SK-N-SH (cell line): ENCODE results near the gene CEP170. TPM values are rescaled to one million over a fixed set of nuclear protein-coding genes. Genes with fewer than 3 reads are reported as not detected.

Experiments used
- CTCF ChIA-PET: fragments of 300-600, 350-600 bp; formaldehyde crosslinking; extraction: SDS; loops from one replicate; lab custom pipeline; 2021; lab: Yijun Ruan, JAX
- POLR2A ChIA-PET: fragments of 350-600 bp; sonication (Branson Sonifier 250); formaldehyde crosslinking; extraction: SDS; loops from one replicate; lab custom pipeline; 2020; ENCODE audit warnings: antibody characterized with exemption, inconsistent platforms; lab: Yijun Ruan, JAX
- DNase-seq: peaks from one replicate; pipeline ENCODE4 v3.0.0; 2012
- H2AFZ ChIP-seq: fragments of 200-600 bp; sonication (generic); 2 replicates; pipeline ENCODE4 v1.8.1; 2016; ENCODE audit warnings: antibody characterized with exemption, mild to moderate bottlenecking, low read depth
- H3F3A ChIP-seq: fragments of 200-600 bp; sonication (generic); replicated peaks from 2 replicates; pipeline ENCODE3; 2016; ENCODE audit warnings: antibody characterized with exemption, mild to moderate bottlenecking; ENCODE audit not compliant: insufficient read depth
- H3K27ac ChIP-seq, 2 experiments: fragments of 200-500 bp in 1 of 2; fragments of 200-600 bp in 1 of 2; sonication (Bioruptor generic) in 1 of 2; sonication (generic), shearing (Covaris generic) in 1 of 2; 2 replicates each; pipeline versions ENCODE4 v1.5.1 to v1.6.1; 2014 to 2016; ENCODE audit warnings: low read depth in 2 of 2, inconsistent platforms in 1 of 2, low read length in 1 of 2, mild to moderate bottlenecking in 1 of 2, mixed read lengths in 1 of 2
- H3K27me3 ChIP-seq: fragments of 200-600 bp; sonication (generic), shearing (Covaris generic); 2 replicates; pipeline ENCODE4 v1.6.1; 2016; ENCODE audit warnings: mixed run types; ENCODE audit not compliant: insufficient read depth
- H3K36me3 ChIP-seq, 2 experiments: fragments of 200-500 bp in 1 of 2; fragments of 200-600 bp in 1 of 2; sonication (Bioruptor generic) in 1 of 2; sonication (generic) in 1 of 2; replicated peaks in 1 of 2; 2 replicates each; pipeline versions ENCODE3 to v1.5.1; 2014 to 2016; ENCODE audit warnings: low read length in 1 of 2, mild to moderate bottlenecking in 1 of 2; ENCODE audit not compliant: insufficient read depth in 2 of 2, control insufficient read depth in 1 of 2
- H3K4me1 ChIP-seq, 2 experiments: fragments of 200-500 bp in 1 of 2; fragments of 200-600 bp in 1 of 2; sonication (Bioruptor generic) in 1 of 2; sonication (generic), shearing (Covaris generic) in 1 of 2; 2 replicates each; pipeline versions ENCODE4 v1.5.1 to v1.6.1; 2014 to 2016; ENCODE audit warnings: low read depth in 1 of 2, low read length in 1 of 2, mixed run types in 1 of 2; ENCODE audit not compliant: insufficient read depth in 2 of 2, control insufficient read depth in 1 of 2
- H3K4me2 ChIP-seq: fragments of 200-600 bp; sonication (generic), shearing (Covaris generic); 2 replicates; pipeline ENCODE4 v1.6.1; 2017; ENCODE audit warnings: mixed run types
- H3K4me3 ChIP-seq, 2 experiments: fragments of 200-500 bp in 1 of 2; fragments of 200-600 bp in 1 of 2; sonication (Bioruptor generic) in 1 of 2; sonication (generic), shearing (Covaris generic) in 1 of 2; 2 replicates each; pipeline versions ENCODE4 v1.5.1 to v1.8.1; 2014 to 2016; ENCODE audit warnings: low read depth in 2 of 2, inconsistent platforms in 1 of 2, low read length in 1 of 2, mild to moderate bottlenecking in 1 of 2, mixed read lengths in 1 of 2, moderate library complexity in 1 of 2
- H3K79me2 ChIP-seq: fragments of 200-600 bp; sonication (generic); 2 replicates; pipeline ENCODE4 v1.8.1; 2017; ENCODE audit warnings: mild to moderate bottlenecking; ENCODE audit not compliant: insufficient read depth
- H3K9ac ChIP-seq: fragments of 200-600 bp; sonication (generic); 2 replicates; pipeline ENCODE4 v1.6.1; 2017; ENCODE audit warnings: mixed run types
- H3K9me2 ChIP-seq: fragments of 200-600 bp; sonication (generic); 2 replicates; pipeline ENCODE4 v1.6.1; 2017; ENCODE audit warnings: mixed run types
- H3K9me3 ChIP-seq: fragments of 200-600 bp; sonication (generic); 2 replicates; pipeline ENCODE4 v1.6.1; 2017; ENCODE audit warnings: mixed run types, mild to moderate bottlenecking, moderate library complexity
- H4K20me1 ChIP-seq: fragments of 200-600 bp; sonication (generic); 2 replicates; pipeline ENCODE4 v1.6.1; 2017; ENCODE audit warnings: mild to moderate bottlenecking, mixed run types; ENCODE audit not compliant: insufficient read depth
- CHD2 ChIP-seq: fragments of 150-350 bp; IDR thresholded peaks from 2 replicates; pipeline ENCODE4 v1.6.1; 2018; ENCODE audit warnings: low read length; ENCODE audit not compliant: partially characterized antibody
- ELF1 ChIP-seq: IDR thresholded peaks from 2 replicates; pipeline ENCODE4 v1.4.0; 2012
- EP300 ChIP-seq, 2 experiments: IDR thresholded peaks; 2 replicates each; pipeline versions ENCODE4 v1.4.0 to v1.6.1; 2012; ENCODE audit warnings: borderline replicate concordance in 1 of 2, low read depth in 1 of 2, low read length in 1 of 2
- EZH2phosphoT487 ChIP-seq: fragments of 200-600 bp; sonication (generic); IDR thresholded peaks from 2 replicates; pipeline ENCODE4 v1.6.1; 2017; ENCODE audit warnings: low read depth, mixed run types, mild to moderate bottlenecking, antibody characterized with exemption, moderate library complexity, borderline replicate concordance
- FOXJ3 ChIP-seq: sonication (generic); formaldehyde crosslinking; IDR thresholded peaks from 2 replicates; pipeline ENCODE4 v1.5.1; 2020; ENCODE audit warnings: mild to moderate bottlenecking, missing genetic modification reagents
- FOXM1 ChIP-seq: IDR thresholded peaks from 2 replicates; pipeline ENCODE4 v1.4.0; 2012; ENCODE audit warnings: low read depth, mild to moderate bottlenecking
- GABPA ChIP-seq: IDR thresholded peaks from 2 replicates; pipeline ENCODE4 v1.4.0; 2012; ENCODE audit warnings: low read depth, mild to moderate bottlenecking
- MEF2A ChIP-seq: IDR thresholded peaks from 2 replicates; pipeline ENCODE4 v1.4.0; 2012; ENCODE audit warnings: low read depth, borderline replicate concordance
- NFIC ChIP-seq: IDR thresholded peaks from 2 replicates; pipeline ENCODE4 v1.4.0; 2012; ENCODE audit warnings: borderline replicate concordance
- NRF1 ChIP-seq: IDR thresholded peaks from 2 replicates; pipeline ENCODE4 v1.6.1; 2012; ENCODE audit warnings: low read depth, mild to moderate bottlenecking, low read length
- POLR2AphosphoS5 ChIP-seq: IDR thresholded peaks from 2 replicates; pipeline ENCODE4 v1.6.1; 2012; ENCODE audit warnings: low read depth, low read length
- RAD21 ChIP-seq: IDR thresholded peaks from 2 replicates; pipeline ENCODE4 v1.6.1; 2012; ENCODE audit warnings: mild to moderate bottlenecking, low read length
- RXRA ChIP-seq: IDR thresholded peaks from 2 replicates; pipeline ENCODE4 v1.4.0; 2012; ENCODE audit warnings: low read depth, mild to moderate bottlenecking, borderline replicate concordance
- SIN3A ChIP-seq: IDR thresholded peaks from 2 replicates; pipeline ENCODE4 v1.6.1; 2012; ENCODE audit warnings: low read depth, mild to moderate bottlenecking, low read length, moderate library complexity, borderline replicate concordance
- SMC3 ChIP-seq: IDR thresholded peaks from 2 replicates; pipeline ENCODE4 v1.6.1; 2012; ENCODE audit warnings: low read depth, low read length, improper control_type of control experiment
- TCF12 ChIP-seq: IDR thresholded peaks from 2 replicates; pipeline ENCODE4 v1.4.0; 2012
- YY1 ChIP-seq: IDR thresholded peaks from 2 replicates; pipeline ENCODE4 v1.4.0; 2012; ENCODE audit warnings: low read depth, mild to moderate bottlenecking
- WGBS: methylation state at CpG from one replicate; pipeline ENCODE4 v1.1.6; 2017; ENCODE audit warnings: low lambda C conversion rate; 5-methylcytosine and 5-hydroxymethylcytosine counted together
- polyA plus RNA-seq, 3 experiments: library from polyadenylated mRNA; depleted of rRNA; stranded (reverse); fragments of >200 nt; gene quantifications; 2 replicates each; pipeline ENCODE4 v1.2.3, GENCODE V29; 2012
- TF ChIP-seq, protein P1 (sequence below): IDR thresholded peaks from 2 replicates; pipeline ENCODE4; 2012
- TF ChIP-seq, protein P2 (sequence below): IDR thresholded peaks from 2 replicates; pipeline ENCODE4 v1.4.0; 2012; ENCODE audit warnings: low read depth, borderline replicate concordance
- TF ChIP-seq, protein P3 (sequence below): fragments of 150-350 bp; IDR thresholded peaks from 2 replicates; pipeline ENCODE4 v1.6.1; 2017; ENCODE audit warnings: antibody characterized with exemption, low read length, low read depth, borderline replicate concordance

CEP170 gene
- polyA plus RNA-seq, 1 of the 3 experiments (the other 2 are of a cell fraction): 67.2 TPM

DNA sequence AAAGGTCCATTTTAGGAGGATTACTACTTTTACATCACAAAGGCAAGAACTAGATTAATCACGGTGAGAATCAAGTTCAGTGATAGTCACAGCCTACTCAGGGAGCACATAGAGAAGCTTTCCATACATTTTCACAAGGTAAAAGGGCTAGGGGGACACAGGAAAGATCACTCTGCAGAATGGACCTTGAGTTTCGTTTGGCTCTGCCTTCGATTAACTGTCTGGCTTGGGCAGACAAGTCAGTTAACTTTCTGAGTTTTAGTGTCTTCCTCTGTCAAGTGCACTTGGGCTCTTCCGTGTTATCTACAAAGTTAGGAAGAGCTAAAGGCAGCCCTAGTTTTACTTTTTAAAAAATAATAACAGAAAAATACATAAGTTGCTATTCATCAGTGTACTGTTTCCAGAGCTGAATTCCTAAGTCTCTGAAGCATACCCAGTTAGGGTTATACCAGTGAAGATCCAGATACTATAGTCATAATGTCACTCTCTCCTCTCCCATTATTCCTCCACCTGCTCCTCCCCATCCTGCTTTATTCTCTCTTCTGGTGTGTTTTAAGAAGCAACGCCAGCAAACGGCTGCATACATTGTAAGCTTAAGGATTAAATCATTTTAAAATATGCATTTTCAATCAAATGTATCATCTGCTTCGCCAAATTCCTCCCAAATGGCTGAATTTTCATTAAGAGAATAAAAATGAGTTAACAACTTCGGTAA is 1.7 kb downstream of the CEP170 start:
- peak overlapping the region; percentile 83 to 97 for H3K4me3 ChIP-seq
- H3K79me2 ChIP-seq: peaks cover 87% of the 10 kb centered on the region
- H3K4me1 ChIP-seq: peaks cover 0 to 40% of the 10 kb centered on the region in 2 experiments; a peak in 3 of 4 replicates
- peaks cover 0 to 28% of the 10 kb centered on the region in 2 experiments for H3K36me3 ChIP-seq
- H3F3A ChIP-seq: peaks cover 28% of the 10 kb centered on the region
- DNase-seq: no peak
- no peaks in the 10 kb centered on the region for H3K9me3 ChIP-seq
- peak overlapping the region; percentile 93 for H3K9ac ChIP-seq
- H3K27ac ChIP-seq: peak overlapping the region; percentile 97 to 100
- no peaks in the 10 kb centered on the region for H3K27me3 ChIP-seq
- H2AFZ ChIP-seq: no peak overlapping the region
- under 1% methylated on average over 8 of the region's 8 CpGs for WGBS
- no peaks in the 10 kb centered on the region for H3K9me2 ChIP-seq
- POLR2A ChIA-PET: interaction anchor here (0.5 kb wide), 1 partner anchor 1248 kb away, joined by 4 read pairs; no protein-coding TSS in a partner anchor
- peak overlapping the region; percentile 83 for H3K4me2 ChIP-seq
- peaks cover 47% of the 10 kb centered on the region for H4K20me1 ChIP-seq
- CTCF ChIA-PET: no interaction called here
- TF ChIP-seq SIN3A (no peak), EZH2phosphoT487 (no peak), NFIC (no peak)

DNA sequence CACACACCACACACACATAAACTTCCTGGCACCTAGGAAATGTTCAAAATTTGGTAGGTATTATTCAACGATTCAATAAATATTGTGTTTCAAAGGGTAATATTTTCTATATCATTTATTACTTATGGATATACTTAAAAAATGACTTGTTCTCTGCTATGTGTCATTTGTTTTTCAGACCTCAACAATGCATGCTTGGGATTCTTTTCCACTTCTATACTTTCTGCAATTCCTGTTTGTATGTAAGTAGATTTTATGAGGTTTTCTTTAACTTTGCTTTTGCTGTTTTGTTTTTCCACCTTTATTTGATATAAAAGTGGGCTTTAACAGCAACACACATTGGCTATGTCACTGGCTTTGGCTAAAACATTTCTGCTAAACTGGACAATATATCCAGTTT is 3.5 kb downstream of the CEP170 start:
- H3K27ac ChIP-seq: peak overlapping the region; percentile 97 to 100
- peaks cover 35% of the 10 kb centered on the region for H3F3A ChIP-seq
- no peaks in the 10 kb centered on the region for H3K9me2 ChIP-seq
- DNase-seq: no peak
- H4K20me1 ChIP-seq: peaks cover 66% of the 10 kb centered on the region
- H3K4me3 ChIP-seq: peak overlapping the region; percentile 83 to 97; a peak in 3 of 4 replicates
- POLR2A ChIA-PET: no interaction called here
- H2AFZ ChIP-seq: no peak overlapping the region
- H3K4me2 ChIP-seq: peak overlapping the region; percentile 83
- CTCF ChIA-PET: no interaction called here
- peaks cover 0 to 27% of the 10 kb centered on the region in 2 experiments for H3K36me3 ChIP-seq
- peaks cover 3 to 27% of the 10 kb centered on the region in 2 experiments; a peak in 3 of 4 replicates for H3K4me1 ChIP-seq
- TF ChIP-seq FOXJ3 (CRISPR knock-in tag): no peak
- no peak for TF ChIP-seq FOXM1
- no peak for TF ChIP-seq POLR2AphosphoS5
- no peak for TF ChIP-seq SMC3
- TF ChIP-seq NFIC: no peak
- TF ChIP-seq MEF2A: no peak
- TF ChIP-seq, protein P1, sequence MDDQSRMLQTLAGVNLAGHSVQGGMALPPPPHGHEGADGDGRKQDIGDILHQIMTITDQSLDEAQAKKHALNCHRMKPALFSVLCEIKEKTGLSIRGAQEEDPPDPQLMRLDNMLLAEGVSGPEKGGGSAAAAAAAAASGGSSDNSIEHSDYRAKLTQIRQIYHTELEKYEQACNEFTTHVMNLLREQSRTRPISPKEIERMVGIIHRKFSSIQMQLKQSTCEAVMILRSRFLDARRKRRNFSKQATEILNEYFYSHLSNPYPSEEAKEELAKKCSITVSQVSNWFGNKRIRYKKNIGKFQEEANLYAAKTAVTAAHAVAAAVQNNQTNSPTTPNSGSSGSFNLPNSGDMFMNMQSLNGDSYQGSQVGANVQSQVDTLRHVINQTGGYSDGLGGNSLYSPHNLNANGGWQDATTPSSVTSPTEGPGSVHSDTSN: no peak
- TF ChIP-seq, protein P2, sequence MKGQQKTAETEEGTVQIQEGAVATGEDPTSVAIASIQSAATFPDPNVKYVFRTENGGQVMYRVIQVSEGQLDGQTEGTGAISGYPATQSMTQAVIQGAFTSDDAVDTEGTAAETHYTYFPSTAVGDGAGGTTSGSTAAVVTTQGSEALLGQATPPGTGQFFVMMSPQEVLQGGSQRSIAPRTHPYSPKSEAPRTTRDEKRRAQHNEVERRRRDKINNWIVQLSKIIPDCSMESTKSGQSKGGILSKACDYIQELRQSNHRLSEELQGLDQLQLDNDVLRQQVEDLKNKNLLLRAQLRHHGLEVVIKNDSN: no peak
- no peak for TF ChIP-seq YY1
- no peak for TF ChIP-seq CHD2
- TF ChIP-seq RAD21: no peak
- TF ChIP-seq, protein P3, sequence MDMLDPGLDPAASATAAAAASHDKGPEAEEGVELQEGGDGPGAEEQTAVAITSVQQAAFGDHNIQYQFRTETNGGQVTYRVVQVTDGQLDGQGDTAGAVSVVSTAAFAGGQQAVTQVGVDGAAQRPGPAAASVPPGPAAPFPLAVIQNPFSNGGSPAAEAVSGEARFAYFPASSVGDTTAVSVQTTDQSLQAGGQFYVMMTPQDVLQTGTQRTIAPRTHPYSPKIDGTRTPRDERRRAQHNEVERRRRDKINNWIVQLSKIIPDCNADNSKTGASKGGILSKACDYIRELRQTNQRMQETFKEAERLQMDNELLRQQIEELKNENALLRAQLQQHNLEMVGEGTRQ: no peak
- no peak for TF ChIP-seq RXRA
- TF ChIP-seq SIN3A: no peak
- TF ChIP-seq GABPA: no peak
- no peak for TF ChIP-seq EP300 (IDR thresholded peaks at IDR 0.05; ENCODE audit: borderline replicate concordance in 1 of 2, low read depth in 1 of 2, low read length in 1 of 2)
- no peak for TF ChIP-seq NRF1
- no peak for TF ChIP-seq ELF1
- no peak for TF ChIP-seq TCF12
- peaks cover 87% of the 10 kb centered on the region for H3K79me2 ChIP-seq
- no peaks in the 10 kb centered on the region for H3K9me3 ChIP-seq
- WGBS: 37% methylated on average over 1 of the region's 1 CpG
- H3K9ac ChIP-seq: peak overlapping the region; percentile 93
- H3K27me3 ChIP-seq: no peaks in the 10 kb centered on the region
